T-helper 1 cell treated with Interleukin-12 subunit alpha and Interleukin-12 subunit beta and Interleukin-4 antibody, amounts not matched to agents 30 μg/mL and 1 μg/mL, for 36 hours (primary cell): ENCODE results near the gene PLBD1.

Source experiments
- H3K27ac Mint-ChIP-seq: one replicate; pipeline ENCODE4 v1.8.0; 2021; ENCODE audit warnings: mild to moderate bottlenecking, mixed read lengths
- H3K27me3 Mint-ChIP-seq: one replicate; pipeline ENCODE4 v1.8.0; 2021; ENCODE audit warnings: low read depth, mixed read lengths
- H3K36me3 Mint-ChIP-seq: one replicate; pipeline ENCODE4 v1.8.0; 2021; ENCODE audit warnings: low read depth, mixed read lengths
- H3K4me1 Mint-ChIP-seq: one replicate; pipeline ENCODE4 v1.8.0; 2021; ENCODE audit warnings: low read depth, mixed read lengths
- H3K4me3 Mint-ChIP-seq: one replicate; pipeline ENCODE4 v1.8.0; 2021; ENCODE audit warnings: mild to moderate bottlenecking, moderate library complexity, mixed read lengths
- H3K9me3 Mint-ChIP-seq: one replicate; pipeline ENCODE4 v1.8.0; 2021; ENCODE audit warnings: mixed read lengths

PLBD1 gene

GRCh38 chr12:14554281-14555007 is 13.2 kb downstream of the PLBD1 start:
- H3K4me3 Mint-ChIP-seq: no peak overlapping the region
- H3K9me3 Mint-ChIP-seq: no peaks in the 10 kb centered on the region

DNA sequence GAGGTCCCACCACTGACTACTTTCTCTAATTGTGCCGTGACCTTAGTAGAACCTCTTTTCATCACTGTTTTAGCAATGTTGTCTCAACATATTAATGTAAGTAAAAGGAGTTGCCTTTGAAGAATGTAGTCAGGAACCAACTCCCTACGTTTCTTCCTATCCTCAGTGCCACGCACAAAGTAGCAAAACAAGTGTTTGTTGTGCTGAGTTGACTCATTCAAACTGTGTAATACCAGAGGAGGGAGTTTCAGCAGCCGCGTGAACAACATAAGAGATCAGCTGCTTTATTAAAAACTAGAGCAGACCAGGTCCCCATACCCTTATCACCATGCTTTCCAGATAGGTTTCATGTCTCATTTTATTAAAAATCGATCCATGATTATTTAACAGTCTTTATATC is 19.1 kb downstream of the PLBD1 start:
- H3K9me3 Mint-ChIP-seq: no peaks in the 10 kb centered on the region
- no peaks in the 10 kb centered on the region for H3K4me1 Mint-ChIP-seq
- H3K27me3 Mint-ChIP-seq: no peaks in the 10 kb centered on the region
- no peak overlapping the region for H3K4me3 Mint-ChIP-seq
- no peak overlapping the region for H3K27ac Mint-ChIP-seq
- no peaks in the 10 kb centered on the region for H3K36me3 Mint-ChIP-seq

More at GRCh38 chr12:14554281-14555007, 13.2 kb downstream of the PLBD1 start:
- H3K36me3 Mint-ChIP-seq: no peaks in the 10 kb centered on the region
- no peak overlapping the region for H3K27ac Mint-ChIP-seq
- no peaks in the 10 kb centered on the region for H3K27me3 Mint-ChIP-seq
- H3K4me1 Mint-ChIP-seq: no peaks in the 10 kb centered on the region

DNA sequence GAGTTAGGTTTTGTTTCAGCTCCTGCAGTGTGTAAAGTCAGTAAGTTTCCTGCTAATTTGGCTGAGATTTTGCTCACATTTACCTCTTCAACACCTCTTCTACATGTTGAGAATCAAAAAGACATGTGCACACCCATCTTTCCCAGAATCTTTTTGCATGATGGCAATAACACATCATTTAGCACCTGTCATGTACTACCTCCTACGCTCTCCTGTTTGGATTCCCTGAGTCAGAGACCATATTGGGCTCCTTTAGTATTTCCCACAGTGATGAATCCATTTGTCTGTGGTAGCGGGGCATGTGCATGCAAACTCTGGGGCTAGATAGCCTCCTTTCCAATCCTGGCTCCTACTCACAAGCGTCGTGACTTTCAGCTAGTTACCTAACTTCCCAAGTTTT is 20.1 kb downstream of the PLBD1 start:
- Mint-ChIP-seq H3K4me3 (no peak overlapping the region), H3K27ac (no peak overlapping the region), H3K36me3 (no peaks in the 10 kb centered on the region), H3K9me3 (no peaks in the 10 kb centered on the region), H3K27me3 (no peaks in the 10 kb centered on the region), H3K4me1 (no peaks in the 10 kb centered on the region)

- Mint-ChIP-seq H3K27ac (no peak overlapping the region), H3K36me3 (no peaks in the 10 kb centered on the region), H3K4me1 (no peaks in the 10 kb centered on the region)
Observed at GRCh38 chr12:14545144-14546124, 22.2 kb downstream of the PLBD1 start.

DNA sequence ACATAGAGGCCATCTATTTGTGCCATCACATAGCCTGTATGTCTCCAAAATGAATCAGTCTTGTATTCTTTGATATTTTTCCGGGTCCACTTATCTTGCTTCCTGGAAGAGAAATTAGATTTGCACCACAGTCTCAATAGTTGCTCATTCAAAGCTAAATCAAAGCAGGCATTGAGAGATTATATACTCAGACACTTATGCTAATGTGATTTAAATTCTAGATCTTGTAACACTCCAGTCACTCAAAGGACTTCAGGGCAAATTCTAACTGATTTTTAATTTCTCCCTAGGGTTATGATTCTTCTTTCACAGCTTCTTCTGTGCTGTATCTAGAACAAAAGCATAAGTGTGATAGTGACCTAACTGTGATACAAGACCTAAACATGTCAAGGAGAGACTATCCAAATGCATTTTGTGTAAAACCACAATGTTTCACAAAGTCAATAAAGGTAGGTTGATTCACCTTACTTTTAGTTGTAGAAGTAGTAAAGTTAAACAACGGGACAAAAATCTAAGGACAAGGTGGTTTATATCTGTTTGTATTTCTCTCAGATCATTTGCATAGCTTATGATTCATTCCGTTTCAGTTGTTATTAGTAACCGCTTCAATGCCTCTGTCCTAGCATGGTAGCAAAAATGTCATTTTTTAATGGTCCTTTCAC is 26.8 kb downstream of the PLBD1 start:
- no peak overlapping the region for H3K4me3 Mint-ChIP-seq
- H3K4me1 Mint-ChIP-seq: no peaks in the 10 kb centered on the region
- peaks cover 11% of the 10 kb centered on the region for H3K27me3 Mint-ChIP-seq
- no peaks in the 10 kb centered on the region for H3K9me3 Mint-ChIP-seq
- no peaks in the 10 kb centered on the region for H3K36me3 Mint-ChIP-seq
- no peak overlapping the region for H3K27ac Mint-ChIP-seq

More at GRCh38 chr12:14545144-14546124, 22.2 kb downstream of the PLBD1 start:
- Mint-ChIP-seq H3K9me3 (no peaks in the 10 kb centered on the region), H3K27me3 (peaks cover 11% of the 10 kb centered on the region), H3K4me3 (no peak overlapping the region)

- Mint-ChIP-seq H3K9me3 (no peaks in the 10 kb centered on the region), H3K27ac (no peak overlapping the region), H3K36me3 (no peaks in the 10 kb centered on the region), H3K4me3 (no peak overlapping the region), H3K27me3 (peaks cover 11% of the 10 kb centered on the region), H3K4me1 (no peaks in the 10 kb centered on the region)
Observed at GRCh38 chr12:14537088-14537487, 30.6 kb downstream of the PLBD1 start.

- Mint-ChIP-seq H3K36me3 (no peaks in the 10 kb centered on the region), H3K27ac (no peak overlapping the region), H3K4me1 (no peaks in the 10 kb centered on the region), H3K9me3 (no peaks in the 10 kb centered on the region), H3K27me3 (no peaks in the 10 kb centered on the region), H3K4me3 (no peak overlapping the region)
Observed at GRCh38 chr12:14532152-14532551, 35.5 kb downstream of the PLBD1 start.

DNA sequence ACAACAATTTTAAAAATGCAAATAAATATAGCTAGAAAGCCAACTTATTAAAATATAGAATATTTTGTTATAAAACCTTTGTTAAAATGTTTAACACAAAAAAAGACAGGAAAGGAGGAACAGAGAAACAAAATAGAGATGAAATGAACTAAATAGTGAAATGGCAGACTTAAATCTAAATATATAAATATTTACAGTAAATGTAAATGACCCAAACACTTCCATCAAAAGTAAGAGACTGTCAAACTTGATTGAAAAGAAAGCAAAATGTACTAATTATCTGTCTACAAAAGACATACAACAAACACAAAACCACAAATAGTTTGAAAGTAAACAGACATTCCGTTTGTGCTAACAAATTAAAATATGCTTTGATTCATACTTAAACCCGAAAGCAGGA is 41.7 kb downstream of the PLBD1 start:
- Mint-ChIP-seq H3K27me3 (no peaks in the 10 kb centered on the region), H3K4me3 (no peak overlapping the region), H3K27ac (no peak overlapping the region), H3K4me1 (no peaks in the 10 kb centered on the region), H3K9me3 (peaks cover 30% of the 10 kb centered on the region), H3K36me3 (no peaks in the 10 kb centered on the region)

DNA sequence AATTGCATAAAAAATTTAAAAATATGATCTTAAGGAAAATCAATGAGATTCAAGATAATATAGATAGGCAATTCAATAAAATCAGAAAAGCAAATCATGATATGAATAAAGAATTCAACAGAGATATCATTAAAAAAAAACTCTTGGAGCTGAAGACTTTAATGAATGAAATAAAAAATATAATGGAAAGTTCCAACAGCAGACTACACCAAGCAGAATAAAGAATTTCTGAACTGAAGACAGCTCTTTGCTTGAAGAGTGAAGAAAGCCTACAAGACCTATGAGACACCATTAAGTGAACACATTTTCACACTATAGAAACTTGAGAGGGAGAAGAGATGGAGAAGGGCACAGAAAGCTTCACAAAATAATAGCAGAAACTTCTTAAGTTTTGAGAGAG is 45.9 kb downstream of the PLBD1 start:
- Mint-ChIP-seq H3K4me1 (no peaks in the 10 kb centered on the region), H3K4me3 (no peak overlapping the region), H3K27ac (no peak overlapping the region), H3K27me3 (no peaks in the 10 kb centered on the region), H3K9me3 (peaks cover 42% of the 10 kb centered on the region), H3K36me3 (no peaks in the 10 kb centered on the region)

GRCh38 chr12:14514946-14515345 is 52.7 kb downstream of the PLBD1 start:
- H3K27me3 Mint-ChIP-seq: no peaks in the 10 kb centered on the region
- H3K27ac Mint-ChIP-seq: no peak overlapping the region
- peaks cover 5% of the 10 kb centered on the region for H3K9me3 Mint-ChIP-seq
- H3K4me3 Mint-ChIP-seq: no peak overlapping the region
- no peaks in the 10 kb centered on the region for H3K36me3 Mint-ChIP-seq
- H3K4me1 Mint-ChIP-seq: no peaks in the 10 kb centered on the region

DNA sequence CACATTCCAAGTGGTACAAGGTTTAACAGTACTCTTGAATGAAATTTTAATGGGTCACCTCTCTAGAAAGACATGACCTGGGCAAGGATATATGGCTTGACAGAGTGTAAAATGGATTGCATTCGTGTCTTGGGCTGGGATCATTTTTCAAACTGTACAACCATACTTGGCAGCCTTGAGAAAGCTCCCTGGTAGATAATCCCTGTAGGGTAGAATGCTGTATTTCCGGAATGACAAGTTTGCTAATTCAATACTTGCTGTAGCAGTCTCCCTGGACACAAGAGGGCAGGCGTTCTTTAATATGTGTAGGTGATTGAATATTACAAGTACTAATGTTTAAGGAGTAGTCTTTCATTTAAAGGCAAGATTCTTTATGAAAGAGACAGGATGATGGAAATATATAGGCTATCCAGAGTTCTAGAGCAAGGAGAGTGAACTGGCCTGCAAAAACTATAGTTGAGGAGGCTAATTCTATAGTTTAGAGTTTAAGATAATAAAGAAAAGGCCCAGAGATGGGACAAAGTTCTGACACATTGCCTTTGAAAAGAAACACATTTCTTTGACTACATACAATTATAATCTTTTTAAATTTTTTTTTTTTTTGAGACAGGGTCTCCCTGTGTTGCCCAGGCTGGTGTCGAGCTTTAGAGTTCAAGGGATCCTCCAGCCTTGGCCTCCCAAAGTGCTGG is 53.4 kb downstream of the PLBD1 start:
- no peaks in the 10 kb centered on the region for H3K36me3 Mint-ChIP-seq
- no peaks in the 10 kb centered on the region for H3K27me3 Mint-ChIP-seq
- no peaks in the 10 kb centered on the region for H3K9me3 Mint-ChIP-seq
- no peak overlapping the region for H3K4me3 Mint-ChIP-seq
- no peak overlapping the region for H3K27ac Mint-ChIP-seq
- no peaks in the 10 kb centered on the region for H3K4me1 Mint-ChIP-seq

DNA sequence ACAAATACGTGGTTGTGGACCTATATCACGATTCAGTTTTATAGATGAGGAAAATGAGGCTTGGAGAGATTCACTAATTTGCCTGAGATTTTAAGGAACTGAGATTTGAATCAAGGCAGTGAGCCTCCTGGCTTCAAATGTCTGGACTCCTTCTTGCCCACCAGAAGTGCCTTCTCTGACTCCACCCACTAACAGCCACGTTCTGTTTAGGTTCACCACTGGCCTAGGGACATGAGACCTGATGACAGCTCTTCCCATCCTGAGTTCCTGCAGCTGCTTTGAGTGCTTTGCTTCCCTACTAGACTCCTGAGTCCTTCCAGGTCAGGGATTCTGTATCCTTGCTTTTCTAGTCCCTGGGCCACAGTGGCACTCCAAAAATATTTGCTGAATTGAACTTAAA is 57.1 kb downstream of the PLBD1 start:
- H3K9me3 Mint-ChIP-seq: no peaks in the 10 kb centered on the region
- no peaks in the 10 kb centered on the region for H3K27me3 Mint-ChIP-seq
- H3K27ac Mint-ChIP-seq: no peak overlapping the region
- H3K4me3 Mint-ChIP-seq: no peak overlapping the region
- peaks cover 7% of the 10 kb centered on the region for H3K36me3 Mint-ChIP-seq
- H3K4me1 Mint-ChIP-seq: no peaks in the 10 kb centered on the region

DNA sequence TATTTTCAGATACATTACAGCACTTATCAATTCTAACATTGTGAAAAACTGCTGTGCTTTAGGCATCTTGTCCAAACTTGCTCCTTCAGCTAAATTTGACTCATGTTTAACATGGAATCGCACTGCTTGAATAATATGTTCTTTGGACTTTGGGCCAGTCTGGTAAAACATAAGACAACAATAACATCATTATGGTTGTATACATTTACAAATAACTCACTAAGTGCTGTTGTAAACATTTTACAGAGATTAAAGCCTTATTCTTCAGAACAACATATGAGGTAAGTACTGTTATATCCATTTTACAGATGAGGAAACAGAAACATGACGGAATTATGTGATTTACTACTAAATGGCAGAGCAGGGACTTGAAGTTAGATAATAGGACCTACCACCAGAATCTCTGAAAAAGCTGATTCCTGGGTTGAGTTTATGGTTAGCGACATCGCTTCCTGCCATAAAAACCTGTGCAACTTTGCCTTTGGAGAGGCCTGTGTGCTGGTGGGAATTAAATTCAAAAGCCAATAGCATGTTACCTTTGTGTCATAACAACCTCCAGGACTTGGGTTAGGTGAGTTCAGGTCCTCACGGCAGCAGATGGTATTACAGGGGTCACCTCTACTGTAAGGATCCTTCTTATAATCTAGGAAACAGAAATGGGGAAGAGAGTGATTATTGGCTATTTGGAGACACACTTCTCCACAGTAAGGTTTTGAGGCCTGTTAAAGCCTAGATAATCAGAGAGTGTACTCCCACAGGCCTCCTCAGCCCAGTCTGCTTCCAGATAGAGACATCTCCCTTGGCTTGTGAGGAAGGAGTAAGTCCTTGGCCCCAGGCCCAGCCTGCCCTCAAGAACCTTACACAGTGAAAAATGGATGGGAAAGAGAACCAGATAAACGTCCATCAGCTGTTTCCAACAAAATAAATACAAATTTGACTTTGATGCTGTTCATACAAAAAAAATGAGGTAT is 61.8 kb downstream of the PLBD1 start:
- no peak overlapping the region for H3K27ac Mint-ChIP-seq
- no peaks in the 10 kb centered on the region for H3K4me1 Mint-ChIP-seq
- H3K27me3 Mint-ChIP-seq: no peaks in the 10 kb centered on the region
- peaks cover 23% of the 10 kb centered on the region for H3K36me3 Mint-ChIP-seq
- H3K9me3 Mint-ChIP-seq: no peaks in the 10 kb centered on the region
- no peak overlapping the region for H3K4me3 Mint-ChIP-seq
